KOPT-K1 (cell line): ENCODE measurements around the gene SEMA7A.
"Not testable (repeated sequence)": the region's sequence is repeated elsewhere in the genome, so short reads cannot be mapped to it uniquely, and the experiment has no call there.

Source experiments
- H3K27ac ChIP-seq: fragments of 200-600 bp; sonication (generic); 2 replicates; pipeline ENCODE4 v1.5.1; 2016; ENCODE audit warnings: antibody characterized with exemption, mild to moderate bottlenecking, low read depth, low read length; ENCODE audit not compliant: poor library complexity, severe bottlenecking
- H3K36me3 ChIP-seq: fragments of 200-600 bp; sonication (generic); 2 replicates; pipeline ENCODE4 v1.5.1; 2017; ENCODE audit warnings: antibody characterized with exemption, mild to moderate bottlenecking, low read length, moderate library complexity; ENCODE audit not compliant: insufficient read depth
- H3K9me3 ChIP-seq: fragments of 200-600 bp; sonication (generic); 2 replicates; pipeline ENCODE4 v1.5.1; 2017; ENCODE audit warnings: antibody characterized with exemption, low read length, mild to moderate bottlenecking; ENCODE audit not compliant: insufficient read depth, poor library complexity, severe bottlenecking

Gene SEMA7A

GRCh38 chr15:74433592-74434262 lies at the start of gene SEMA7A:
SEMA7A (minus strand) TSS chr15:74433958; CDS start chr15:74433918, 40 bp downstream.
- H3K9me3 ChIP-seq = no peaks in the 10 kb centered on the region
- peaks cover 16% of the 10 kb centered on the region; the same call in 1 of the 2 replicates for H3K36me3 ChIP-seq
- H3K27ac ChIP-seq = peak within 1 kb of the TSS; percentile 85

GRCh38 chr15:74482661-74483060 lies 48.9 kb upstream of the SEMA7A start:
- H3K36me3 ChIP-seq = peaks cover 9% of the 10 kb centered on the region
- H3K9me3 ChIP-seq = no peaks in the 10 kb centered on the region
- H3K27ac ChIP-seq = no peak overlapping the region

- H3K9me3 ChIP-seq, H3K36me3 ChIP-seq, H3K27ac ChIP-seq: not testable (repeated sequence)
Measured at GRCh38 chr15:74480364-74480763, 46.6 kb upstream of the SEMA7A start.

- H3K36me3 ChIP-seq = peaks cover 39% of the 10 kb centered on the region
- H3K27ac ChIP-seq, H3K9me3 ChIP-seq: not testable (repeated sequence)
Measured at GRCh38 chr15:74471621-74472020, 37.9 kb upstream of the SEMA7A start.

- peaks cover 39% of the 10 kb centered on the region for H3K36me3 ChIP-seq
- H3K27ac ChIP-seq = no peak overlapping the region
- no peaks in the 10 kb centered on the region for H3K9me3 ChIP-seq
Measured at GRCh38 chr15:74470631-74471395, 37.1 kb upstream of the SEMA7A start.

GRCh38 chr15:74468341-74469032 lies 34.7 kb upstream of the SEMA7A start:
- Histone ChIP-seq H3K27ac (no peak overlapping the region), H3K36me3 (peaks cover 33% of the 10 kb centered on the region), H3K9me3 (no peaks in the 10 kb centered on the region)

GRCh38 chr15:74466570-74466969 lies 32.8 kb upstream of the SEMA7A start:
- Histone ChIP-seq H3K27ac (no peak overlapping the region), H3K36me3 (peaks cover 33% of the 10 kb centered on the region), H3K9me3 (no peaks in the 10 kb centered on the region)

GRCh38 chr15:74464897-74465296 lies 31.1 kb upstream of the SEMA7A start:
- Histone ChIP-seq H3K36me3 (peaks cover 24% of the 10 kb centered on the region), H3K27ac (no peak overlapping the region), H3K9me3 (no peaks in the 10 kb centered on the region)

GRCh38 chr15:74464216-74464615 lies 30.5 kb upstream of the SEMA7A start:
- no peak overlapping the region for H3K27ac ChIP-seq
- peaks cover 17% of the 10 kb centered on the region for H3K36me3 ChIP-seq
- no peaks in the 10 kb centered on the region for H3K9me3 ChIP-seq

- no peak overlapping the region for H3K27ac ChIP-seq
- peaks cover 11% of the 10 kb centered on the region for H3K36me3 ChIP-seq
- no peaks in the 10 kb centered on the region for H3K9me3 ChIP-seq
Measured at GRCh38 chr15:74463634-74464033, 29.9 kb upstream of the SEMA7A start.

GRCh38 chr15:74461847-74462511 lies 28.2 kb upstream of the SEMA7A start:
- Histone ChIP-seq H3K9me3 (no peaks in the 10 kb centered on the region), H3K36me3 (peaks cover 5% of the 10 kb centered on the region; the same call in 1 of the 2 replicates), H3K27ac (peak overlapping the region; percentile 95)

- H3K9me3 ChIP-seq = no peaks in the 10 kb centered on the region
- H3K36me3 ChIP-seq = peaks cover 14% of the 10 kb centered on the region; the same call in 1 of the 2 replicates
- H3K27ac ChIP-seq = peak within 1 kb of the TSS; percentile 95
Measured at GRCh38 chr15:74460871-74461846, 27.4 kb upstream of the SEMA7A start, which contains the start of gene UBL7. UBL7 (minus strand) TSS chr15:74461160; CDS start chr15:74458867, 2,293 bp downstream.

GRCh38 chr15:74460298-74460697 lies 26.5 kb upstream of the SEMA7A start:
- peaks cover 19% of the 10 kb centered on the region for H3K36me3 ChIP-seq
- peak overlapping the region; percentile 95 for H3K27ac ChIP-seq
- no peaks in the 10 kb centered on the region for H3K9me3 ChIP-seq

- peak overlapping the region; percentile 95 for H3K27ac ChIP-seq
- H3K9me3 ChIP-seq = not testable (repeated sequence)
Measured at GRCh38 chr15:74459798-74460197, 26.0 kb upstream of the SEMA7A start.

More at GRCh38 chr15:74459798-74460197, 26.0 kb upstream of the SEMA7A start:
- peaks cover 24% of the 10 kb centered on the region for H3K36me3 ChIP-seq
